ENCODE measurements around the gene GPR35.

DNA sequence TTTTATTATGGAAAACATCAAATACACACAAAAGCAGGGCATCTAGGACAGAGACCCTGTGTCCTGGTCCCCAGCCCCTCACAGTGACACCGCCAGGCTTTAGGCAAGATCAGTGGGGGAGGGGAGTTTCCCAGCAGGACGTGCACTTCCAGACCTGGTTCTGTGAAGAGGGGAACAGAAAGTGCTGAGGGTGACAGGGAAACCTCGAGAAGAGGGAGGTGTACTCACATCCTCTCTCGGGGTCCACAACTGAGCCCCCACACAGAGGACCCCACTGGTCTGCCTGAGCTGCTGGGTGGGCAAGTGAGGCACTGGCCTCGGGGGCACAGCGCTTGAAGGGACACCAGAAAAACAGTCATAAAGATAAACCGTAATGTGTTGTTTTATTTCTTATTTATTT, 4.4 kb upstream of the GPR35 start:
- TF ChIP-seq, protein P1, sequence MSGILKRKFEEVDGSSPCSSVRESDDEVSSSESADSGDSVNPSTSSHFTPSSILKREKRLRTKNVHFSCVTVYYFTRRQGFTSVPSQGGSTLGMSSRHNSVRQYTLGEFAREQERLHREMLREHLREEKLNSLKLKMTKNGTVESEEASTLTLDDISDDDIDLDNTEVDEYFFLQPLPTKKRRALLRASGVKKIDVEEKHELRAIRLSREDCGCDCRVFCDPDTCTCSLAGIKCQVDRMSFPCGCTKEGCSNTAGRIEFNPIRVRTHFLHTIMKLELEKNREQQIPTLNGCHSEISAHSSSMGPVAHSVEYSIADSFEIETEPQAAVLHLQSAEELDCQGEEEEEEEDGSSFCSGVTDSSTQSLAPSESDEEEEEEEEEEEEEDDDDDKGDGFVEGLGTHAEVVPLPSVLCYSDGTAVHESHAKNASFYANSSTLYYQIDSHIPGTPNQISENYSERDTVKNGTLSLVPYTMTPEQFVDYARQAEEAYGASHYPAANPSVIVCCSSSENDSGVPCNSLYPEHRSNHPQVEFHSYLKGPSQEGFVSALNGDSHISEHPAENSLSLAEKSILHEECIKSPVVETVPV (CRISPR knock-in tag; IDR thresholded peaks at IDR 0.05): no peak
- no peak for TF ChIP-seq ISL1 (CRISPR knock-in tag; IDR thresholded peaks at IDR 0.05)
- no peak for TF ChIP-seq ZFP30 (CRISPR knock-in tag; IDR thresholded peaks at IDR 0.05)
- TF ChIP-seq RARB (CRISPR knock-in tag; IDR thresholded peaks at IDR 0.05): no peak
- no peak for TF ChIP-seq BACH2 (CRISPR knock-in tag; IDR thresholded peaks at IDR 0.05; ENCODE audit: borderline replicate concordance)
- TF ChIP-seq ZFP3 (CRISPR knock-in tag; IDR thresholded peaks at IDR 0.05): no peak
- TF ChIP-seq PPARA (CRISPR knock-in tag; IDR thresholded peaks at IDR 0.05; ENCODE audit: borderline replicate concordance): no peak
- no peak for TF ChIP-seq CSDC2 (CRISPR knock-in tag; IDR thresholded peaks at IDR 0.05)
- TF ChIP-seq ARNTL (CRISPR knock-in tag; IDR thresholded peaks at IDR 0.05; ENCODE audit: borderline replicate concordance, low read depth): no peak
- TF ChIP-seq ZNF565 (CRISPR knock-in tag; conservative IDR thresholded peaks at IDR 0.05; ENCODE audit: low read depth): no peak
- TF ChIP-seq, protein P2, sequence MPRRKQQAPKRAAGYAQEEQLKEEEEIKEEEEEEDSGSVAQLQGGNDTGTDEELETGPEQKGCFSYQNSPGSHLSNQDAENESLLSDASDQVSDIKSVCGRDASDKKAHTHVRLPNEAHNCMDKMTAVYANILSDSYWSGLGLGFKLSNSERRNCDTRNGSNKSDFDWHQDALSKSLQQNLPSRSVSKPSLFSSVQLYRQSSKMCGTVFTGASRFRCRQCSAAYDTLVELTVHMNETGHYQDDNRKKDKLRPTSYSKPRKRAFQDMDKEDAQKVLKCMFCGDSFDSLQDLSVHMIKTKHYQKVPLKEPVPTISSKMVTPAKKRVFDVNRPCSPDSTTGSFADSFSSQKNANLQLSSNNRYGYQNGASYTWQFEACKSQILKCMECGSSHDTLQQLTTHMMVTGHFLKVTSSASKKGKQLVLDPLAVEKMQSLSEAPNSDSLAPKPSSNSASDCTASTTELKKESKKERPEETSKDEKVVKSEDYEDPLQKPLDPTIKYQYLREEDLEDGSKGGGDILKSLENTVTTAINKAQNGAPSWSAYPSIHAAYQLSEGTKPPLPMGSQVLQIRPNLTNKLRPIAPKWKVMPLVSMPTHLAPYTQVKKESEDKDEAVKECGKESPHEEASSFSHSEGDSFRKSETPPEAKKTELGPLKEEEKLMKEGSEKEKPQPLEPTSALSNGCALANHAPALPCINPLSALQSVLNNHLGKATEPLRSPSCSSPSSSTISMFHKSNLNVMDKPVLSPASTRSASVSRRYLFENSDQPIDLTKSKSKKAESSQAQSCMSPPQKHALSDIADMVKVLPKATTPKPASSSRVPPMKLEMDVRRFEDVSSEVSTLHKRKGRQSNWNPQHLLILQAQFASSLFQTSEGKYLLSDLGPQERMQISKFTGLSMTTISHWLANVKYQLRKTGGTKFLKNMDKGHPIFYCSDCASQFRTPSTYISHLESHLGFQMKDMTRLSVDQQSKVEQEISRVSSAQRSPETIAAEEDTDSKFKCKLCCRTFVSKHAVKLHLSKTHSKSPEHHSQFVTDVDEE (CRISPR knock-in tag; IDR thresholded peaks at IDR 0.05): no peak
- no peak for TF ChIP-seq ZNF70 (CRISPR knock-in tag; IDR thresholded peaks at IDR 0.05)
- TF ChIP-seq ZNF8 (CRISPR knock-in tag; IDR thresholded peaks at IDR 0.05): no peak
